Femur (tissue), 1 donor: ENCODE results near the gene PRKAR1B.
"Not testable (repeated sequence)": the region's sequence is repeated elsewhere in the genome, so short reads cannot be mapped to it uniquely, and the experiment has no call there.

Experiments
- DNase-seq: peaks from one replicate; pipeline ENCODE4 v3.0.0-alpha.2; 2017

PRKAR1B gene

DNA sequence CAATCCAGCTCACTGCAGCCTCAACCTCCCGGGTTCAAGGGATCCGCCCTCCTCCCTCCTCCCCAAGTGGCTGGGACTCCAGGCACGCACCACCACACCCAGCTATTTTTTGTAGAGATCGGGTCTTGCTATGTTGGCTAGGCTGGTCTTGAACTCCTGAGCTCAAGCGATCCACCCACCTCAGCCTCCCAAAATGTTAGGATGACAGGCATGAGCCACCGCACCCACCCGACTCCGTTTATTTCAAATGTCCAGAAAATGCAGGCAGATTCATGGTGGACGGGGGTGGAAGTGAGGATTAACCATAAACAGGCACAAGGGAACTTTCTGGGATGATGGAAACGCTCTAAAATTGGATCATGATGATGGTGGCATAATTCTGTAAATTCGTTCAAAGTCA lies 85.1 kb downstream of the PRKAR1B start:
- DNase-seq: no peak

DNA sequence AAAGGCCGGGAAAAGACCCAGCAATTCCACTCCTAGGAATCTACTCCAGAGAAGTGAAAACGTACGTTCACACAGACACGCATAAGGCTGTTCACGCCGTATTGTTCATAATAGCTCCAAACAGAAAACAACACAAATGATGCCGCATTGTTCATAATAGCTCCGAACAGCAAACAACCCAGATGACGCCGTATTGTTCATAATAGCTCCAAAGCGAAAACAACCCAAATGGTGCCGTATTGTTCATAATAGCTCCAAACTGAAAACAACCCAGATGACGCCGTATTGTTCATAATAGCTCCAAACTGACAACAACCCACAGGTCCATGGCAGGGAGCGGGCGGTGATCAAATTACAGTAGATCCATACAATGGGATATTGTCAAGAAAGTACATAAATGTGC lies 85.8 kb downstream of the PRKAR1B start:
- DNase-seq: no peak

DNA sequence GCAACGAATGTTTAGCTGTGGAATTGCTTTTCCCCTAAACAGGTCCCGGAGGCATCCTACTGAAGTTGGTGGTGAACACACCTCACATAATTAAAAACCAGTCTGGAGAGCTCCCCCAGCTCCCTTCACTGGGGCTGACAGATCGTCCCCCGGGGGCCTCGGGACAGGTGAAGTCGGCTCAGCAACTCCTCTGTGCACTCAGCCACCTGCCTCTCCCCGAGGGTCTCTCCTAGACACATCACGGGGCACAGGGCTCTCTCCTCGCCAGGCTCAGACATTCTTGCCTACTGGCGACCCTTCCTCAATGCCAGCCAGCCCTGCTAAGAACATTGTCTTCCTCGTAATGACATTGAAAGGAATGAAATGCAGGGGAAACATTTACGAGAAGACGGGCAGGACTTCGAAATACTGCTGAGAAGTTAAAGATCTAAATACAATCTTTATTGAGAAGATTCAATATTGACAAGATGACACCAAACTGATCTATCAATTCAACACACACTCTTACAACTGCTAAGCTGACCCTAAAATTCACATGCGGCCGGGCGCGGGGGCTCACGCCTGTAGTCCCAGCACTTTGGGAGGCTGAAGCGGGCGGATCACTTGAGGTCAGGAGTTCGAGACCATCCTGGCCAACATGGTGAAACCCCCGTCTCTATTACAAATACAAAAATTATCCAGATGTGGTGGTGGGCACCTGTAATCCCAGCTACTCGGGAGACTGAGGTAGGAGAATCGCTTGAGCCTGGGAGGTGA lies 88.6 kb downstream of the PRKAR1B start:
- DNase-seq: no peak

DNA sequence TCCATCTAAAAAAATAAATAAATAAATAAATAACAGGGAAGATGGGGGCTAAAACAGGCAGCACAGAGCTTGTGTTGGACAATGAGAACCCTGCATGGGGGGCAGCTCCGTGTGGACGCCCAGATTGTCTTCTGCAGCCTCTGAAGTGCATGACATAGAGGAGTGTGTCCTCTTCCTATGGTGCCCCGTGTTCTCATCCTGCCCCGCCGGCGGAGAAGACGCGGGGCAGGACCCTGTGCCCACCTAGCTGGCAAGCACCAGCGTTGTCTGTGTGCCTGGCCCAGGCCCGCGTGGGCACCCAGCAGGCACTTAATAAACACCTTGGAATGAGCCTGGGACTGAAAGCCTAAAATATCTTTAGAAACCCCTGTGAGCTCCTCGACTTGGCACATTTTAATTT lies 89.3 kb downstream of the PRKAR1B start:
- DNase-seq: no peak

DNA sequence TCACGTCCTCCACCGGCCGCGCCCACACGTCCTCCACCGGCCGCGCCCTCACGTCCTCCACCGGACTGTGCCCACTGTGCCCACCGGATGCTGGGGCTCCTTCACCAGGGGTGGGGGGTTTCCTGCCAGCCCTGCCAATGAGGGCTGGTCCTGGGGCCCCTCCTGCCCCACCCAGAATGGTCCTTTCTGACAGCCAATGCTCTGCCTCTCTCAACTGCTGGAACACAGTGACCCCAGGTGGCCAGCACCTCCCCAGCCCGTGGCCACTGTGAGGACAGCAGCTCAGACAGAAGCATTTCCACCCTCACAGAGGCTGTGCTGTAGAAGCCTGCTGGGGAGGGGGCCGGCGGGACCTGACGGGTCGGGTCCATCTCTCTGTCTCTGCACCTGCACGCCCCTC lies 90.7 kb downstream of the PRKAR1B start:
- DNase-seq: no peak

DNA sequence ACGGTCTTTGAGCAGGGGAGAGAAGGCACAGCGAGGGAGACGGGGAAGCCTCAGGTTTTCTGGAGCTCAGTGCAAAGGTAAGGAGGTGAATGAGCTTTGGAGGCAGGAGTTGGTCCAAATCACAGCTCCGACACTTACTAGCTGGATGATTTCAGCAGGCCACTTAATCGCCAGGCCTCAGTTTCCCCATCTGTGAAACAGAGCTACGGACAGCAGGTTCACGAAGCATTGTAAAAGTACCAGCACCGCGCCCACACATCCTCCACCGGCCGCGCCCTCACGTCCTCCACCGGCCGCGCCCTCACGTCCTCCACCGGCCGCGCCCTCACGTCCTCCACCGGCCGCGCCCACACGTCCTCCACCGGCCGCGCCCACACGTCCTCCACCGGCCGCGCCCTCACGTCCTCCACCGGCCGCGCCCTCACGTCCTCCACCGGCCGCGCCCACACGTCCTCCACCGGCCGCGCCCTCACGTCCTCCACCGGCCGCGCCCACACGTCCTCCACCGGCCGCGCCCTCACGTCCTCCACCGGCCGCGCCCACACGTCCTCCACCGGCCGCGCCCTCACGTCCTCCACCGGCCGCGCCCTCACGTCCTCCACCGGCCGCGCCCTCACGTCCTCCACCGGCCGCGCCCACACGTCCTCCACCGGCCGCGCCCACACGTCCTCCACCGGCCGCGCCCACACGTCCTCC lies 91.2 kb downstream of the PRKAR1B start:
- DNase-seq: not testable (repeated sequence)

DNA sequence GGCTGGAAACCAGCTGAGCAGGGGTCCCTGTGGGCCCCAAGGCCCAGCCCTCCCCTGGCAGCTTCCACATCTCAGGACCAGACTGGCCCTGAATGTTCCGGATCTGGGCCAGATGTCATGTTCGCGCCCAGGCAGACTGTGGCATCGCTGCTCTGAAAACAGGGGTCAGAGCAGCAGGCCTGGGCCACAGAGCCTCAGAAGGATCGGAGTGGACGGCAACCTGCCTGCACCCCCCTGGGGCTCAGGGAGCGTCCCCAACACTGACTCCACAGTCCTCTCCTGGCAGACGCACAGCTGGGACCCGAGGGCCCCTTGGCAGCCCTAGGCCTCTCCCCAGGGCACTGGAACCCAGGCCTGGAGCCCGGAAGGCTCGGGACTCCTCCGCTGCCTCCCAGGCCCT lies 91.9 kb downstream of the PRKAR1B start:
- DNase-seq: no peak

DNA sequence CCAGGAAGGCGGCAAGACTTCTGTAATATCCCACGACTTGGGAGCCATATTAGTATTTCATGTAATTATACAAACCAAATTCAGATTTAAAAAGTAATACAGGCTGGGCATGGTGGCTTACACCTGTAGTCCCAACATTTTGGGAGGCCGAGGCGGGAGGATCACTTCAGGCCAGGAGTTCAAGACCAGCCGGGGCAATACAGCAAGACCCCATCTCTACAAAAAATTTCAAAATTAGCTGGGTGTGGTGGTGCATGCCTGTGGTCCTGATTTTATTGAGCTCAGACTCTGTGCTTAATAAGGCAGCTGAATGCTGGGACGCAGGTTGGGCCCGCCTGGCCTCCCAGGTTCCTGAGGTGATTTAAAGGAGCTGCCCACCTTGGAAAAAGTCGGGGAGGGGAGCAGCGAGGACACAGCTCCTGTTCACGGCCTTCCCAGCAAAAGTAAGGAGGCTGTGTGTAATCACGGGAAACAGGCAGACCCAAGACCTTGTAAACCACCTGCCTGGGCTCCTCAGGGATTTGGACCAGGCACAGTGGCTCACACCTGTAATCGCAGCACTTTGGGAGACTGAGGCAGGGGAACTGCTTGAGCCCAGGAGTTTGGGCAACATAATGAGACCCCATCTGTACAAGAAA lies 93.6 kb downstream of the PRKAR1B start:
- DNase-seq: no peak

DNA sequence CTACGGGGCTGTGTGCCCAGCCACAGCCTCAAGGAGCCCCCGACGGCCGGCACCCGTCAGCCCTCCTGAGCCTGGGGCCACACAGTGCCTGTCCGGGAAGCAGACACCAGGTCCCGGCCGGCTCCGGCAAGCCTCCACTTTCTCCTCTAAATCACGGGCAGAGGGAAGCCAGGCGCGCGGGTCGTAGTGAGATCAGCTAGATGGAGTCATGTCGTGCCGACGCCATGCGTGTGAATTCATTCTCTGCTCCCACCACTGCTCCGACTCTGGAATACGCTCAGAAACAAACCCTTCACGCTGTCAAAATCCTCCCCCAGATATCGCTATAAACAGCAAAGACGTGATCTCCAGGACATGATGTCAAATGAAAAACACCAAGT lies 94.3 kb downstream of the PRKAR1B start:
- DNase-seq: no peak

DNA sequence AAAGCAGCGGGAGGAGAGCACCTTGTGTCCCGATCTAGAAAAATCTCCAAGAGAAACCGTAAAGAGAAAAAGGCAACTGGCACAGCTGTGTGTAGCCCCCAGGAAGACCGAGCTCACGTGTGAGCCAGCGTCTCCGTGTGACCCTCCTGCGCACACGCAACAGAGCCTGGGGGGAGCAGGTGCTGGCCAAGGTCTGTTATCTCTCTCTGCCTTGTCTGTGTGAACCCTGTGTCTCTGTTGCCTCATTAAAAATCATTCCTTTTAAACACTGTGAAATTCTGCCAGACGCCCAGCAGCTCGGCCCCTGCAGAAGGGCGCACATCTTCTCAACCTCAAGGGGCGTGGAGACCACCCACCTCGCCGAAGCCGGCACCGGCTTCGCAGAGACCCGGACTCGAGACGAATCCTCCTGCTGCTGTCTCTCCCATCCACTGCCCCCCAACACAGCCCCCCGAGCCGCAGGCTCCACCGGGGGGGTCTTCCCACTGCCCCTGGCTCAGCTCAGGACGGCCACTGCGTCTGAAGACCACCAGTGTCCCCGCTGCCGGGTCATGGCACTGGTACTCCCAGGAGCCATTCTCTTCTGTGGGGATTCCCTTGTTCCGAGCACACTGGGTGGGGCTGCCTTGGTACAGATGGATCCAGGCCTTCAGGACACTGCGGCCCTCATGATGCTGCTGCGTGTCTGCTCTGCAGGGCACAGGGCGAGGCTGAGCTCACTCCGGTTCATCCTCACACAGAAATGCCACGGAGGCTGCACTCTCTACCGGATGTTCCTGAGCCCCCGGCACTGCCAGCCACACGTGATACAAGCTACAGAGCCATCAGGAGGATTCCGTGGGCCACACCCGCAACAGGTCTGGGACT lies 94.9 kb downstream of the PRKAR1B start:
- no peak for DNase-seq

DNA sequence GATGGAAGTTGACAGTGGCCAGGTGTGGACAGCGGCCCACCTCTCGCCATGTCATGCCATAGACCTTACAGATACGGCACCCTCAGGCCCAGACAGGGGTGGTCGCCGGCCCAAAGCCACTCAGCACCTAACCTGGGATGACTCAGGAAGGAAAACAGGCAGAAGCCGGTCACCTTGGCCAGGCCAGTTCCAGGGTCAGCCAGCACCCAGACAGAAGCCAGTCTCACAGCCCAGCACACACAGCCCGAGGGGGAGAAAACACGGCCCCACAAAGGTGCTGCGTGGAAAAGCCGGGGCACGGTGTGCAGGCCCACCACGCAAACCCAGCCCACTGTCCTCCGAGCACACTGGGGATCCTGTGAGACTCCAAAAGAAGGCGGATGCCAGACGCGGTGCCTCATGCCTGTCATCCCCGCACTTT lies 95.8 kb downstream of the PRKAR1B start:
- no peak for DNase-seq

DNA sequence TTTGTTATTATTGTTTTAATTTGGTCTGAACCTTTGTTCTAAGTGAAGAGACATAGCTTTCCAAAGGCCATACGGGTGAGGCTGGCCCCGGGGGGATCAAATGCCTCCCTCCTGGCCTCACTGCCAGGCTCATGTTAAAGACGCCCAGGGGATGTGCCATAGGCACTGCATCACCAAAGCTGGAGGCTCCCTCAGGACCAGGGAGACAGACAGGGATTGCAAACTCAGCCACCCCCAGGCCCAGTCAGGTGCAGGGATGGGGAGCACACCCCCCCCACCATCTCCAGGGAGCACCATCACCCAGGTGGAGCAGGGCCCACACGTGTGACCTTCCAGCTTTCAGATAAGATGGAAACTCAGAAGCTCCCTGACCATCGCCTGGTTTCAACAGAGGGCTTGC lies 96.5 kb downstream of the PRKAR1B start:
- no peak for DNase-seq

DNA sequence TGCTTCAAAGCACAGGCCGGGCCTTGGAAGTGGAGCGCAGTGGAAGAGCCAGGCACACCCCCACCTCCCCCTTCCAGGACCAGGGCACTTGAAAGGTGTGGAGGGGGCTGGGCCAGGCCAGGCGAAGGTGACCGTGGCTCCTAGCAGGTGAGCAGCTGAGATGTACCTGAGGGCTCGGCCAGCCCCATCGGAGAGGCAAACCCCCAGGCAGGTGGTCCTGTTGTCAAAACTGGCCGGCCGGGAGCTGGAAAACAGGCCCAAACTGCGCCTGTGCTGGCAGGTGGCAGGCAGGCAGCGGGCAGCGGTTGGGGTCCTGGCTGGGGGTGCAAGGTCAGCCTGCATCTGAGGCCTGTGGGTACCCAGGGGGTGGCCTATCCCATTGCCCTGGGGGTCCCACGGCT lies 97.0 kb downstream of the PRKAR1B start:
- no peak for DNase-seq

DNA sequence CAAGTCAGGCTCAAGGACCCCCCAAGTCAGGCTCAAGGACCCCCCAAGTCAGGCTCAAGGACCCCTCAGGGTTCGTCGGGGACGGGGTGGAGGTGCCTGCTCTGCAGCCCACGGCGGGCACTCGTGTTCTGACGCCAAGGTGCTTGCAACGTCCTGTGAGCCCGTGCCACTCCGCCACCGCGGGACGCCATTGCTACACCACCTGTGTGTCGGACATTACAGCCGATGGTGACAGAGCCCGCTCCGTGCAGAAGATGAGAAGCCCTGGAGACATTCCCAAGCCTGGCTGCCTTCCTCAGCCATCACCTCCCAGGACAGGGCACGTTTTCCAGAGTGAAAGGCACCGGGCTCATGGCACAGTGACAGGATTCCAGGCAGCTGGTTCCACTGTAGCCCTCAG lies 98.3 kb downstream of the PRKAR1B start:
- no peak for DNase-seq

DNA sequence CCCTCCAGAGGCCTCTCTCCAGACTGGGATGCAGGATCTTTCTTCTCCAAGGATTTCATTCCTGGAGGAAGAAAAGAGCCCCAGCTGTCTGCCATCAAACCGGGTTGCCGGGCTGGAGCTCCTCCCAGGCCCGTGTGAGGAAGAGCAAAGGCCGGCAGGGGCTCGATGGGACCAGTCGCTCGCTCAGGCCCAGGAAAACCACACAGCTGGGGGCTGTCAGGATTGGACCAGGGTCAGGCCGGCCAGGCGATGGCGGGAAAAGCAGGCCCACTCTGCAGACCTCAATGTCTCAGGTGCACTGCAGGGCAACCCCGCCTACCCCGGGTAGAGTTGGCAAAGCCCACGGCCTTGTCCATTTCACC lies 98.7 kb downstream of the PRKAR1B start:
- no peak for DNase-seq

DNA sequence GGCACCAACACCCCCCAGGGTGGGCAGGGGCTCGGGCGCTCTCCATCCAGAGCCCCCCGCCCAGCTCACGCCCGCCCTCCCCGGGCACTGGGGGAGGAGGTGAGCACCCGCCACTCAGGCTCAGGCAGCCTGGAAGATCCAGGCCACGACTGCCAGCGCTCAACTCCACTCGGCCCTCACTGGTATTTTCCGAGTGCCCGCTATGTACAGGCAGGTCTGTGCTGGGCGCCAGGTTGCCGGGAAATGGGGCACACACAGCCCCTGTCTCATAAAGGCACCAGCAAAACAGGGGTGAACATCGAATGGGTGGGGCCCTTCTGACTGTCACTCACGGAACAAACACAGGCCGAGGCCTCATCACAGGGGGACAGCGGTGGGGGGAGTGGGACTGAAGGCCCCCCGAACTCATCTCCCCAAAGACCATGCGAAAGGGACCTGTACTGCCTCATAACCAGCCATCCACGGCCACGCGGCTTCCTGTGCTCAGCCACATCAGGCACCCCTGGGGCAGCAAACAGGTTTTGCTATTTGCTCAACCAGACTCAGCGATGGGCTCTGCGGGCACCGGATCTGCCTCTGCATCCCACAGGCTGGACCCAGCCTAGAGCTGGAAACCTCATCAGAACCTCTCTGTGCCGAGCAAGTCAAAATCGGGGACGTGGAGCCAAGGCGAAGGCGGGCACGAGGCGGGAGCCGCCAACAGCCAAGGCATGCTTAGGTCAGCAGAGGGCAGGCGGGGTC lies 99.2 kb downstream of the PRKAR1B start:
- DNase-seq: no peak

DNA sequence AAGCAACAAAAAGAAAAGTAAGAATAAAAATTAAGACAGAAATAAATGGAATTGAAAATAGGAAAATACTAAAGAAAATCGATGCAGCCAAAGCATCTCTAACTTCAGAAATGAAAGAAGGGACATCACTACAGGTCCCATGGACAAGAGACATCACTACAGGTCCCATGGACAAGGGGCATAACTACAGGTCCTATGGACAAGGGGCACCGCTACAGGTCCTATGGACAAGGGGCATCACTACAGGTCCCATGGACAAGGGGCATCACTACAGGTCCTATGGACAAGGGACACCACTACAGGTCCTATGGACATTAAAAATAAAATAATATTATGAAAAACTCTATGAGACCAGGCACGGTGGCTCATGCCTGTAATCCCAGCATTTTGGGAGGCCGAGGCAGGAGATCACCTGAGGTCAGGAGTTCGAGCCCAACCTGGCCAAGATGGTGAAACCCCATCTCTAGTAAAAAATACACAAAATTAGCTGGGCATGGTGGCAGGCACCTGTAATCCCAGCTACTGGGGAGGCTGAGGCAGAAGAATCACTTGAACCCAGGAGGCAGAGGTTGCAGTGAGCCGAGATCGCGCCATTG lies 101.6 kb downstream of the PRKAR1B start:
- no peak for DNase-seq

DNA sequence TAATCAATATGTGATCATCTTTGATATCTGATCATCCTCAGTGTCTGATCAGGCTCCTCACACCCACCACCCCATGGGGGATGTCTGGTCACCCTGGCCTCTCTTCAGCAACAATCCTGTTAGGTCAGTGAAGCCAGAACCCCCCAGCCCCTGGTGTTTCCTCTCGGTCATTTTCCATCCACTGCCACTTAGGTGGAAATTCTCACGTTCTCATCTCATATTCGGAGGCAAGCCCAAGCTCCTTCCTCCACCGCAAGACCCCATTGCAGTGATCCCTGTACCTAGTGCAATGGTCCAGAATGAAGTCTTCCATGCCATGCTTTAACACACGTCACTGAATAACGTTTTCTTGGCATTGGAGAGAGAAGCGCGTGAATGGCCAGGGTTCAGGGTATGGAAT lies 103.6 kb downstream of the PRKAR1B start:
- DNase-seq: no peak

DNA sequence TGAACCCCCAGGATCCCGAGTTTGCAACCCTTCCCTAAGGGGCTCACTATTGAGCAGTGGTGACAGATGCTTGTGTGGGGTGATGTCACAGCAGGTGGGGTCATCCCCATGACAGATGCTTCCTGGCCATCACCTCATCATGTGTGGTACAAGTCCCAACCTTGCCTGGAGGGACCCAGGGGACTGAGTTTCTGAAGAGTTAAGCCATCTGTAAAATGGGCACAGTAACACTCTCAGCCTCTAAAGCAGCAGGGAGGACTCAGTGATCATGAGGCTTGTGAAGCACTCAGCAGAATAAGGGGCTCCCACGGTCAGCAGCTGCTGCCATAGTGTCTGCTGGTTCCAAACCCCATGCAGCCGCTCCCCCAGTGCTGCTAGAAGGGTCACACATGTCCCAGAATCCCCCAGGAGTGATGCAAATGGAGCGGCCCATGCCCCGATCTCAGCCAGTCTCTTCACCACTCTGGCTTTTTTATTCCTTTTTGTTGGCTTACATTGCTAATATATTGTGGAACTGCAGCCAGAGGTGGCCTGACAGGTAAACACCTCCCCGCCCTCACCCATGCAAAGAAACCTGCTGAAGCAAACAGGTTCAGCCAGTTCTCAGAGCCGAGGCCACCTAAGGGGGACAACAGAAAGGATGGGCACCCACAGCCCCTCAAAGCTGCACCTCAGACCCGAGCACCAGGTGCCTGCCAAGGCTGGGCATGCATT lies 105.4 kb downstream of the PRKAR1B start:
- DNase-seq: no peak

DNA sequence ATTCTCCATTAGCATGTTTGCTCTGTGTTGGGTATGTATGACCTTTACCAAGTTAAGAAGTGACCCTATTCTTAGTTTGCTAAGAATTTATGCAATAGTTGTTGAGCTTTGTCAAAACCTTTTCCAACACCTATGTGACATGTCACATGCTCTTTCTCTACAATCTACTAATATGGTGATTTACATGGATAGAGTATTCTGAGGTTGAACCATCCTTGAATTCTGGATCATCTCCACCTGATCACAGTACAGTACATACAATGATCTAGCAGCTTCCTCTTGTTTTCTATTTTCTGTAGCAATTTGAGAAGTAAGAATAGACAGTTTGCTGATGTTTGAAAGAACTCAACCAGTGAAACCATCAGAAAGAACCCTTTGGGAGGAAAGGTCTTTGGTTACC lies 106.2 kb downstream of the PRKAR1B start:
- no peak for DNase-seq

DNA sequence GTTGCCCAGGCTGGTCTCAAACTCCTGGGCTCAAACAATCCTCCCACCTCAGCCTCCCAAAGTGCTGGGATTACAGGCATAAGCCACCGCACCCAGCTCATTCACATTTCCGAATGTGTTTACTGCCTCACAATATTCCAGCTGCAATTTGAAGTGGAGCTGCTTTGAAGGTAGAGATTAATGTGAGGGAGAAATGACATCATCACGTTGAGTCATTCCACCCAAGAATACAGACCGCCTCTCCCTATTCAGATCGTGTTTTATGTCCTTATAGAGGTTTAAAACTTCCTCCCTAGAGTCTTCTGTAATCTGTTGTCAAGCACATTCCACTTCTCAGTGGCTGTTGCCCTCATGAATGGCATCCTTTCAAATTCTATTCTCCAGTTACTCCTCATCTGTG lies 107.0 kb downstream of the PRKAR1B start:
- DNase-seq: no peak
